ENCODE measurements around the gene KHSRP.

DNA sequence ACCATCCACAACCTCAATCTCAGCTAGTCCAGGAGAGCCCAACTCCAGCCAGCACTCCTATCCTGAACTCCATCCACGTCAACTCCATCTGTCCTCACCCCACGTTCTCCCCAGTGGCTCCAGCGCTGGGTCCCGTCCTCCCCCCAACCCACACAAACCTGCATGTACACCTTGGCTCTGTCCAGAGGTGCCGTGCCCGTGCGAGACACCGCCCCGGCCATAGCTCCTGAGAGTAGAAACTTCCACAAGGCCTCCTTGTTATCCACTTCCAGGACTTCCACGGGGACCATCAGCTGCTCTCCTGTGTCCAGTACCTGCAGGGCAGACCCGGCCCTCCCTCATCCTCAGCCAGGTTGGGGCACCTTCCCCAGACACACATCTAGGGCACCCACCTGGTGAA is 7.3 kb upstream of the KHSRP start:
- TF ChIP-seq, protein P1, sequence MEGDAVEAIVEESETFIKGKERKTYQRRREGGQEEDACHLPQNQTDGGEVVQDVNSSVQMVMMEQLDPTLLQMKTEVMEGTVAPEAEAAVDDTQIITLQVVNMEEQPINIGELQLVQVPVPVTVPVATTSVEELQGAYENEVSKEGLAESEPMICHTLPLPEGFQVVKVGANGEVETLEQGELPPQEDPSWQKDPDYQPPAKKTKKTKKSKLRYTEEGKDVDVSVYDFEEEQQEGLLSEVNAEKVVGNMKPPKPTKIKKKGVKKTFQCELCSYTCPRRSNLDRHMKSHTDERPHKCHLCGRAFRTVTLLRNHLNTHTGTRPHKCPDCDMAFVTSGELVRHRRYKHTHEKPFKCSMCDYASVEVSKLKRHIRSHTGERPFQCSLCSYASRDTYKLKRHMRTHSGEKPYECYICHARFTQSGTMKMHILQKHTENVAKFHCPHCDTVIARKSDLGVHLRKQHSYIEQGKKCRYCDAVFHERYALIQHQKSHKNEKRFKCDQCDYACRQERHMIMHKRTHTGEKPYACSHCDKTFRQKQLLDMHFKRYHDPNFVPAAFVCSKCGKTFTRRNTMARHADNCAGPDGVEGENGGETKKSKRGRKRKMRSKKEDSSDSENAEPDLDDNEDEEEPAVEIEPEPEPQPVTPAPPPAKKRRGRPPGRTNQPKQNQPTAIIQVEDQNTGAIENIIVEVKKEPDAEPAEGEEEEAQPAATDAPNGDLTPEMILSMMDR (conservative IDR thresholded peaks at IDR 0.05; ENCODE audit: low read depth, low read length), result no peak
- TF ChIP-seq EZH2 (IDR thresholded peaks at IDR 0.05; ENCODE audit: borderline replicate concordance, low read depth, low read length, poor library complexity, severe bottlenecking), result no peak

Data from A673 (cell line).